Fibroblast of villous mesenchyme (primary cell): ENCODE data around the gene PPAN. TPM values are rescaled to one million over a fixed set of nuclear protein-coding genes. Genes with fewer than 3 reads are reported as not detected.

Experiments used
- DNase-seq: peaks from one replicate; pipeline ENCODE4 v3.0.0-alpha.2; 2010; ENCODE audit warnings: low read depth
- H3K4me3 ChIP-seq: 2 replicates; pipeline ENCODE4 v1.5.1; 2011; ENCODE audit warnings: low read depth, mild to moderate bottlenecking, low read length
- CTCF ChIP-seq: IDR thresholded peaks from 2 replicates; pipeline ENCODE4 v1.5.1; 2012; ENCODE audit warnings: low read depth, mild to moderate bottlenecking, low read length; ENCODE audit not compliant: insufficient read depth
- total RNA-seq: library from RNA; depleted of rRNA; stranded (reverse); fragments of >200 nt; gene quantifications from 2 replicates; pipeline ENCODE4 v1.2.3, GENCODE V29; 2012

The PPAN gene
- total RNA-seq, 1 donor: 28.1 TPM

GRCh38 chr19:10149427-10149826 is 43.3 kb downstream of the PPAN start:
- H3K4me3 ChIP-seq: no peak overlapping the region
- no peak for TF ChIP-seq CTCF
- DNase-seq: no peak

- no peak for TF ChIP-seq CTCF
- no peak overlapping the region for H3K4me3 ChIP-seq
- DNase-seq: no peak
Measured at GRCh38 chr19:10151521-10151920, 45.4 kb downstream of the PPAN start.

GRCh38 chr19:10152100-10152499 is 45.9 kb downstream of the PPAN start:
- TF ChIP-seq CTCF: no peak
- no peak for DNase-seq
- no peak overlapping the region for H3K4me3 ChIP-seq

GRCh38 chr19:10155839-10156238 is 49.7 kb downstream of the PPAN start:
- H3K4me3 ChIP-seq: no peak overlapping the region
- no peak for TF ChIP-seq CTCF
- no peak for DNase-seq

GRCh38 chr19:10158071-10158470 is 51.9 kb downstream of the PPAN start:
- H3K4me3 ChIP-seq: no peak overlapping the region
- TF ChIP-seq CTCF: no peak
- DNase-seq: no peak

- no peak for DNase-seq
Measured at GRCh38 chr19:10158485-10158884, 52.3 kb downstream of the PPAN start.

More at GRCh38 chr19:10158485-10158884, 52.3 kb downstream of the PPAN start:
- no peak overlapping the region for H3K4me3 ChIP-seq
- no peak for TF ChIP-seq CTCF
